SK-N-SH (cell line): ENCODE results near the gene OGG1. TPM values are rescaled to one million over a fixed set of nuclear protein-coding genes. Genes with fewer than 3 reads are reported as not detected.
A peak's percentile ranks its signal among the peaks of the same experiment; 100 is the strongest.

Source experiments
- CTCF ChIA-PET: fragments of 300-600, 350-600 bp; formaldehyde crosslinking; extraction: SDS; loops from one replicate; lab custom pipeline; 2021; lab: Yijun Ruan, JAX
- POLR2A ChIA-PET: fragments of 350-600 bp; sonication (Branson Sonifier 250); formaldehyde crosslinking; extraction: SDS; loops from one replicate; lab custom pipeline; 2020; ENCODE audit warnings: antibody characterized with exemption, inconsistent platforms; lab: Yijun Ruan, JAX
- DNase-seq: peaks from one replicate; pipeline ENCODE4 v3.0.0; 2012
- H2AFZ ChIP-seq: fragments of 200-600 bp; sonication (generic); 2 replicates; pipeline ENCODE4 v1.8.1; 2016; ENCODE audit warnings: antibody characterized with exemption, mild to moderate bottlenecking, low read depth
- H3F3A ChIP-seq: fragments of 200-600 bp; sonication (generic); replicated peaks from 2 replicates; pipeline ENCODE3; 2016; ENCODE audit warnings: antibody characterized with exemption, mild to moderate bottlenecking; ENCODE audit not compliant: insufficient read depth
- H3K27ac ChIP-seq, 2 experiments: fragments of 200-500 bp in 1 of 2; fragments of 200-600 bp in 1 of 2; sonication (Bioruptor generic) in 1 of 2; sonication (generic), shearing (Covaris generic) in 1 of 2; 2 replicates each; pipeline versions ENCODE4 v1.5.1 to v1.6.1; 2014 to 2016; ENCODE audit warnings: low read depth in 2 of 2, inconsistent platforms in 1 of 2, low read length in 1 of 2, mild to moderate bottlenecking in 1 of 2, mixed read lengths in 1 of 2
- H3K27me3 ChIP-seq: fragments of 200-600 bp; sonication (generic), shearing (Covaris generic); 2 replicates; pipeline ENCODE4 v1.6.1; 2016; ENCODE audit warnings: mixed run types; ENCODE audit not compliant: insufficient read depth
- H3K36me3 ChIP-seq, 2 experiments: fragments of 200-500 bp in 1 of 2; fragments of 200-600 bp in 1 of 2; sonication (Bioruptor generic) in 1 of 2; sonication (generic) in 1 of 2; replicated peaks in 1 of 2; 2 replicates each; pipeline versions ENCODE3 to v1.5.1; 2014 to 2016; ENCODE audit warnings: low read length in 1 of 2, mild to moderate bottlenecking in 1 of 2; ENCODE audit not compliant: insufficient read depth in 2 of 2, control insufficient read depth in 1 of 2
- H3K4me1 ChIP-seq, 2 experiments: fragments of 200-500 bp in 1 of 2; fragments of 200-600 bp in 1 of 2; sonication (Bioruptor generic) in 1 of 2; sonication (generic), shearing (Covaris generic) in 1 of 2; 2 replicates each; pipeline versions ENCODE4 v1.5.1 to v1.6.1; 2014 to 2016; ENCODE audit warnings: low read depth in 1 of 2, low read length in 1 of 2, mixed run types in 1 of 2; ENCODE audit not compliant: insufficient read depth in 2 of 2, control insufficient read depth in 1 of 2
- H3K4me2 ChIP-seq: fragments of 200-600 bp; sonication (generic), shearing (Covaris generic); 2 replicates; pipeline ENCODE4 v1.6.1; 2017; ENCODE audit warnings: mixed run types
- H3K4me3 ChIP-seq, 2 experiments: fragments of 200-500 bp in 1 of 2; fragments of 200-600 bp in 1 of 2; sonication (Bioruptor generic) in 1 of 2; sonication (generic), shearing (Covaris generic) in 1 of 2; 2 replicates each; pipeline versions ENCODE4 v1.5.1 to v1.8.1; 2014 to 2016; ENCODE audit warnings: low read depth in 2 of 2, inconsistent platforms in 1 of 2, low read length in 1 of 2, mild to moderate bottlenecking in 1 of 2, mixed read lengths in 1 of 2, moderate library complexity in 1 of 2
- H3K79me2 ChIP-seq: fragments of 200-600 bp; sonication (generic); 2 replicates; pipeline ENCODE4 v1.8.1; 2017; ENCODE audit warnings: mild to moderate bottlenecking; ENCODE audit not compliant: insufficient read depth
- H3K9ac ChIP-seq: fragments of 200-600 bp; sonication (generic); 2 replicates; pipeline ENCODE4 v1.6.1; 2017; ENCODE audit warnings: mixed run types
- H3K9me2 ChIP-seq: fragments of 200-600 bp; sonication (generic); 2 replicates; pipeline ENCODE4 v1.6.1; 2017; ENCODE audit warnings: mixed run types
- H3K9me3 ChIP-seq: fragments of 200-600 bp; sonication (generic); 2 replicates; pipeline ENCODE4 v1.6.1; 2017; ENCODE audit warnings: mixed run types, mild to moderate bottlenecking, moderate library complexity
- H4K20me1 ChIP-seq: fragments of 200-600 bp; sonication (generic); 2 replicates; pipeline ENCODE4 v1.6.1; 2017; ENCODE audit warnings: mild to moderate bottlenecking, mixed run types; ENCODE audit not compliant: insufficient read depth
- ELF1 ChIP-seq: IDR thresholded peaks from 2 replicates; pipeline ENCODE4 v1.4.0; 2012
- EP300 ChIP-seq, 2 experiments: IDR thresholded peaks; 2 replicates each; pipeline versions ENCODE4 v1.4.0 to v1.6.1; 2012; ENCODE audit warnings: borderline replicate concordance in 1 of 2, low read depth in 1 of 2, low read length in 1 of 2
- EZH2phosphoT487 ChIP-seq: fragments of 200-600 bp; sonication (generic); IDR thresholded peaks from 2 replicates; pipeline ENCODE4 v1.6.1; 2017; ENCODE audit warnings: low read depth, mixed run types, mild to moderate bottlenecking, antibody characterized with exemption, moderate library complexity, borderline replicate concordance
- FOSL2 ChIP-seq: IDR thresholded peaks from 2 replicates; pipeline ENCODE4 v1.4.0; 2012; ENCODE audit warnings: low read depth, mild to moderate bottlenecking, moderate library complexity, borderline replicate concordance
- FOXJ3 ChIP-seq: sonication (generic); formaldehyde crosslinking; IDR thresholded peaks from 2 replicates; pipeline ENCODE4 v1.5.1; 2020; ENCODE audit warnings: mild to moderate bottlenecking, missing genetic modification reagents
- FOXM1 ChIP-seq: IDR thresholded peaks from 2 replicates; pipeline ENCODE4 v1.4.0; 2012; ENCODE audit warnings: low read depth, mild to moderate bottlenecking
- GABPA ChIP-seq: IDR thresholded peaks from 2 replicates; pipeline ENCODE4 v1.4.0; 2012; ENCODE audit warnings: low read depth, mild to moderate bottlenecking
- IRF3 ChIP-seq: fragments of 150-350 bp; IDR thresholded peaks from 2 replicates; pipeline ENCODE4 v1.6.1; 2016; ENCODE audit warnings: mild to moderate bottlenecking, low read depth, low read length
- JUND ChIP-seq: IDR thresholded peaks from 2 replicates; pipeline ENCODE4 v1.4.0; 2012
- PBX3 ChIP-seq: IDR thresholded peaks from 2 replicates; pipeline ENCODE4; 2012
- POLR2AphosphoS5 ChIP-seq: IDR thresholded peaks from 2 replicates; pipeline ENCODE4 v1.6.1; 2012; ENCODE audit warnings: low read depth, low read length
- RCOR1 ChIP-seq: fragments of 150-350 bp; IDR thresholded peaks from 2 replicates; pipeline ENCODE4 v1.6.1; 2017; ENCODE audit warnings: antibody characterized with exemption, low read length
- REST ChIP-seq: IDR thresholded peaks from 2 replicates; pipeline ENCODE4 v1.6.1; 2012; ENCODE audit warnings: mild to moderate bottlenecking, low read depth, low read length, moderate library complexity
- RFX5 ChIP-seq: IDR thresholded peaks from 2 replicates; pipeline ENCODE4 v1.6.1; 2012; ENCODE audit warnings: mild to moderate bottlenecking, improper control_type of control experiment, low read length
- TCF12 ChIP-seq: IDR thresholded peaks from 2 replicates; pipeline ENCODE4 v1.4.0; 2012
- YY1 ChIP-seq: IDR thresholded peaks from 2 replicates; pipeline ENCODE4 v1.4.0; 2012; ENCODE audit warnings: low read depth, mild to moderate bottlenecking
- ZBTB33 ChIP-seq: IDR thresholded peaks from 2 replicates; pipeline ENCODE4 v1.4.0; 2012; ENCODE audit warnings: low read depth, borderline replicate concordance
- WGBS: methylation state at CpG from one replicate; pipeline ENCODE4 v1.1.6; 2017; ENCODE audit warnings: low lambda C conversion rate; 5-methylcytosine and 5-hydroxymethylcytosine counted together
- polyA plus RNA-seq, 3 experiments: library from polyadenylated mRNA; depleted of rRNA; stranded (reverse); fragments of >200 nt; gene quantifications; 2 replicates each; pipeline ENCODE4 v1.2.3, GENCODE V29; 2012

The OGG1 gene
- polyA plus RNA-seq, 1 of the 3 experiments (the other 2 are of a cell fraction), result 26.8 TPM

- WGBS, result 14% methylated on average over 19 of the region's 19 CpGs
- no peak for DNase-seq
- no peaks in the 10 kb centered on the region for H3K27me3 ChIP-seq
- H3K9me3 ChIP-seq, result no peaks in the 10 kb centered on the region
- H3K27ac ChIP-seq, result peak overlapping the region; percentile 93 to 98
- peaks cover 17 to 24% of the 10 kb centered on the region in 2 experiments for H3K4me1 ChIP-seq
- peaks cover 31% of the 10 kb centered on the region for H3K79me2 ChIP-seq
- peaks cover 32% of the 10 kb centered on the region for H3F3A ChIP-seq
- peak overlapping the region; percentile 90 for H2AFZ ChIP-seq
- ChIA-PET CTCF (interaction anchor here (0.8 to 1.3 kb wide), 5 partner anchors 16 to 396 kb away, joined by 3 to 5 read pairs (median 3); partner anchors contain the start of gene BRPF1), POLR2A (interaction anchor here (0.6 to 3.3 kb wide), 14 partner anchors 11 to 386 kb away, joined by 3 to 22 read pairs (median 4); partner anchors contain the start of genes ARPC4, BRPF1, CAMK1 and MTMR14)
- peak overlapping the region; percentile 74 for H3K9ac ChIP-seq
- TF ChIP-seq REST (no peak), ZBTB33 (no peak), YY1 (no peak), TCF12 (no peak), GABPA (no peak)
- no peaks in the 10 kb centered on the region for H4K20me1 ChIP-seq
- peak overlapping the region; percentile 97 for H3K4me2 ChIP-seq
- no peaks in the 10 kb centered on the region for H3K9me2 ChIP-seq
- peak overlapping the region; percentile 79 to 99 for H3K4me3 ChIP-seq
- peaks cover 41 to 50% of the 10 kb centered on the region in 2 experiments for H3K36me3 ChIP-seq
These were observed 482 bp upstream of the OGG1 start for GRCh38 chr3:9749296-9749644.

- 24% methylated on average over 15 of the region's 17 CpGs for WGBS
- Histone ChIP-seq H3K9me2 (no peaks in the 10 kb centered on the region), H3K27me3 (no peaks in the 10 kb centered on the region), H3K4me3 (peak overlapping the region; percentile 79 to 99), H3K27ac (peak overlapping the region; percentile 93 to 99), H3K4me1 (peaks cover 17 to 20% of the 10 kb centered on the region in 2 experiments), H3K36me3 (peaks cover 33 to 39% of the 10 kb centered on the region in 2 experiments), H3F3A (peaks cover 28% of the 10 kb centered on the region), H3K9me3 (no peaks in the 10 kb centered on the region), H3K4me2 (peak overlapping the region; percentile 97), H3K9ac (peak overlapping the region; percentile 74), H3K79me2 (peaks cover 31% of the 10 kb centered on the region), H4K20me1 (no peaks in the 10 kb centered on the region), H2AFZ (peak overlapping the region; percentile 85; the same call in 1 of the 2 replicates)
- no peak for TF ChIP-seq FOXJ3
- no peak for TF ChIP-seq EP300 (IDR thresholded peaks at IDR 0.05; ENCODE audit: borderline replicate concordance in 1 of 2, low read depth in 1 of 2, low read length in 1 of 2)
- no peak for TF ChIP-seq POLR2AphosphoS5
- no peak for TF ChIP-seq RCOR1
- no peak for TF ChIP-seq PBX3
- no peak for TF ChIP-seq RFX5
- TF ChIP-seq FOXM1, result no peak
- TF ChIP-seq FOSL2, result no peak
- no peak for TF ChIP-seq YY1
- no peak for TF ChIP-seq ELF1
- TF ChIP-seq JUND, result no peak
- TF ChIP-seq EZH2phosphoT487, result no peak
- no peak for TF ChIP-seq IRF3
- TF ChIP-seq GABPA, result no peak
- no peak for DNase-seq
- ChIA-PET POLR2A (interaction anchor here (1.1 to 3.3 kb wide), 5 partner anchors 12 to 354 kb away, joined by 3 to 22 read pairs (median 4); partner anchors contain the start of genes BRPF1 and CAMK1), CTCF (interaction anchor here (0.9 kb wide), 1 partner anchor 195 kb away, joined by 4 read pairs; no protein-coding TSS in a partner anchor)
These were observed 1.0 kb downstream of the OGG1 start for GRCh38 chr3:9750556-9751411.
